Cardiac ventricle fibroblast (primary cell): Measurements from ENCODE around the gene POLR1E. TPM values are rescaled to one million over a fixed set of nuclear protein-coding genes. Genes with fewer than 3 reads are reported as not detected.

Source experiments
- total RNA-seq: library from RNA; depleted of rRNA; stranded (reverse); fragments of >200 nt; gene quantifications from 2 replicates; pipeline ENCODE4 v1.2.3, GENCODE V29; 2015

Gene POLR1E
- total RNA-seq = 25.9 and 30.3 TPM in 2 replicates

DNA sequence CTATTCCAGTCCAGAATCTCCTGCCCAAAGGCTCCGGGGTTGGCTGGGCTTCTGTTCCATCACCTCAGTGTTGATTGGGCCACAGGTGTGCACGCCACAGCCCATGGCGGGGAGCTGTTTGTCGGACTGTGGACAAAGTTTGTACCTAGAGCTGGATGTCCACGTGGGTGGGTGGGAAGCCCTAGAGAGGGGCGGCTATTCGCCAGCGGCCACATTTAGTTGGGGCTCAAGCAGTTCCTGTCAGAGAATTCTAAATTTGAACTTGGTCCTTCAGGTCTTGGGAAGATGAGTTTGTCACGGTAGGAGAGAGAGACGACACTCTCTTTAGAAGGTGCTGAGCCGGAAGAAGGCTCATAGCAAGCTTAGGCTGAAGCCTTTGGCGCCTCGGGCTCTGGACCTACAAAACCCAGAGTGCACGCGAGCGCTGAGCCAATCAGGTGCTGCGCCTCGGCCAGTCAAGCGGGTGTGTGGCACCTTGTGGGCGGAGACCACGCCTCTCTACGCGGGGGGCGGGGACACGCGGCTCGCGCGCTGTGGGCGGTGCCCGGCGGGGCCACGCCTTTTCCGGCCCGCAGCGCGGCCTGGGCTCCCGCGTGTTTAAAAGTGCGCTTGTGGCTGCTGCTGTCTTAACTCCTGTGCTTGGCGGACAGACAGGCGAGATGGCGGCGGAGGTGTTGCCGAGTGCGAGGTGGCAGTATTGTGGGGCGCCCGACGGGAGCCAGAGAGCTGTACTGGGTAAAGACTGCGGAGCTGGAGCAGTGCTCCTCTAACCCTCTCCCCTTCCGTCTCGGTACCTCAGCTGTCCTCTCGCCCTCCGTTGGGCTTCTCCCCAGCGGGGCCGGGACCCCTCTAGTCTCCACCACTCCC, at the start of gene POLR1E:
TSS of gene POLR1E (plus strand) at position 560 of the 867 bp plus-strand sequence. CDS start at position 660, 100 bp downstream.

GRCh38 chr9:37465249-37466036, 20.3 kb upstream of the POLR1E start, which contains the start of gene ZBTB5:
Gene ZBTB5, minus strand, starts transcription at chr9:37465450. Its CDS starts 22,899 bp downstream, at chr9:37442551.

Other genes with a start within 250 kb of the POLR1E start
- gene GRHPR, start 63.3 kb upstream of the POLR1E start, total RNA-seq = 114 and 148 TPM in 2 replicates
- 4.2 and 6.2 TPM in 2 replicates for gene ZBTB5, start 20.5 kb upstream of the POLR1E start, total RNA-seq
- 4.7 and 5.2 TPM in 2 replicates for gene FBXO10, start 90.4 kb downstream of the POLR1E start, total RNA-seq
- 58.5 and 92.3 TPM in 2 replicates for gene TOMM5, start 106.6 kb downstream of the POLR1E start, total RNA-seq
- not detected in 2 replicates for gene FRMPD1, start 165.0 kb downstream of the POLR1E start, total RNA-seq